Keratinocyte (primary cell): ENCODE results near the gene ABLIM2. TPM values are rescaled to one million over a fixed set of nuclear protein-coding genes. Genes with fewer than 3 reads are reported as not detected.

ENCODE experiments used
- DNase-seq: peaks from one replicate; pipeline ENCODE4 v3.0.0-alpha.2; 2011; ENCODE audit warnings: low read depth, missing footprints, low spot score
- FAIRE-seq: peaks from 2 replicates; lab custom pipeline; 2011; peaks lifted over from hg19 to GRCh38; lab: Jason Lieb, UNC
- H2AFZ ChIP-seq: 2 replicates; pipeline ENCODE4 v1.6.0; 2012; ENCODE audit warnings: low read length, control low read depth, inconsistent platforms; ENCODE audit not compliant: control insufficient read depth
- H3K27ac ChIP-seq: 2 replicates; pipeline ENCODE4 v1.5.1; 2011; ENCODE audit warnings: low read length; ENCODE audit not compliant: control insufficient read depth, insufficient read depth
- H3K27me3 ChIP-seq: 3 replicates; pipeline ENCODE4 v1.6.0; 2011; ENCODE audit warnings: low read length; ENCODE audit not compliant: control insufficient read depth, insufficient read depth; ENCODE audit errors: extremely low read depth
- H3K36me3 ChIP-seq, 2 experiments: 2 replicates in 1 of 2; 3 replicates in 1 of 2; pipeline ENCODE4 v1.5.1; 2011; ENCODE audit warnings: low read length in 2 of 2, mild to moderate bottlenecking in 1 of 2; ENCODE audit not compliant: control insufficient read depth in 2 of 2, insufficient read depth in 2 of 2; ENCODE audit errors: extremely low read depth in 1 of 2
- H3K4me1 ChIP-seq: 3 replicates; pipeline ENCODE4 v1.5.1; 2011; ENCODE audit warnings: low read length; ENCODE audit not compliant: control insufficient read depth, insufficient read depth; ENCODE audit errors: extremely low read depth
- H3K4me2 ChIP-seq: 3 replicates; pipeline ENCODE4 v1.6.0; 2011; ENCODE audit warnings: low read depth, low read length; ENCODE audit not compliant: control insufficient read depth, insufficient read depth; ENCODE audit errors: extremely low read depth
- H3K4me3 ChIP-seq, 3 experiments: fragments of 200-600 bp in 1 of 3; sonication (generic) in 1 of 3; 2 replicates in 2 of 3; 3 replicates in 1 of 3; pipeline ENCODE4 v1.5.1; 2011 to 2016; ENCODE audit warnings: low read length in 3 of 3, mild to moderate bottlenecking in 3 of 3, control low read depth in 2 of 3, inconsistent platforms in 1 of 3, low read depth in 1 of 3, mixed read lengths in 1 of 3, mixed run types in 1 of 3, moderate library complexity in 1 of 3; ENCODE audit not compliant: control insufficient read depth in 2 of 3, insufficient read depth in 2 of 3; ENCODE audit errors: extremely low read depth in 1 of 3
- H3K79me2 ChIP-seq: 2 replicates; pipeline ENCODE4 v1.6.0; 2012; ENCODE audit warnings: low read length; ENCODE audit not compliant: control insufficient read depth, insufficient read depth
- H3K9ac ChIP-seq: 3 replicates; pipeline ENCODE4 v1.6.0; 2011; ENCODE audit warnings: low read length; ENCODE audit not compliant: control insufficient read depth, insufficient read depth; ENCODE audit errors: extremely low read depth
- H3K9me1 ChIP-seq: 3 replicates; pipeline ENCODE4 v1.6.0; 2011; ENCODE audit warnings: low read length; ENCODE audit not compliant: control insufficient read depth, insufficient read depth; ENCODE audit errors: extremely low read depth
- H3K9me3 ChIP-seq: 2 replicates; pipeline ENCODE4 v1.5.1; 2012; ENCODE audit warnings: low read depth, low read length; ENCODE audit not compliant: control insufficient read depth
- H4K20me1 ChIP-seq: 3 replicates; pipeline ENCODE4 v1.6.0; 2011; ENCODE audit warnings: low read length; ENCODE audit not compliant: control insufficient read depth, insufficient read depth; ENCODE audit errors: extremely low read depth
- CTCF ChIP-seq, 3 experiments: IDR thresholded peaks in 1 of 3; conservative IDR thresholded peaks in 1 of 3; optimal IDR thresholded peaks in 1 of 3; 2 replicates in 2 of 3; 3 replicates in 1 of 3; pipeline versions ENCODE3 to v1.5.1; 2011; ENCODE audit warnings: low read length in 3 of 3, mild to moderate bottlenecking in 3 of 3, moderate library complexity in 2 of 3, control low read depth in 1 of 3, inconsistent platforms in 1 of 3; ENCODE audit not compliant: insufficient read depth in 2 of 3; ENCODE audit errors: extremely low read depth in 1 of 3
- EZH2 ChIP-seq: IDR thresholded peaks from one replicate; pipeline ENCODE4 v1.6.1; 2012; ENCODE audit warnings: inconsistent platforms, mild to moderate bottlenecking, low read length, moderate library complexity
- dilution Hi-C: fragments of 300-500 bp; cut with MboI; formaldehyde crosslinking; loops from one replicate; pipeline ENCODE4 v1.7.0; 2020; ENCODE audit warnings: low sequenced_read_pairs; ENCODE audit not compliant: extremely low pct_ligation_motif_present
- polyA plus RNA-seq, 5 experiments: library from polyadenylated mRNA; depleted of rRNA in 3 of 5; stranded (reverse) in 3 of 5; stranded (forward) in 1 of 5; unstranded in 1 of 5; fragments of >200 nt; gene quantifications; 1 replicate in 1 of 5; 2 replicates in 3 of 5; 3 replicates in 1 of 5; pipeline versions ENCODE4 v1.2.1 to v1.2.3, GENCODE V29; 2011 to 2012; ENCODE audit warnings: missing spikeins in 2 of 5, low read depth in 1 of 5, low replicate concordance in 1 of 5

The ABLIM2 gene
- polyA plus RNA-seq, 1 donor (not counting 4 experiments of a cell fraction or from before 2014, with no cell fraction given) = 0.94 TPM

GRCh38 chr4:8129785-8130184 lies 28.8 kb downstream of the ABLIM2 start:
- Histone ChIP-seq H2AFZ (no peak overlapping the region), H3K27ac (no peak overlapping the region), H3K4me1 (no peaks in the 10 kb centered on the region), H3K9ac (no peak overlapping the region), H3K27me3 (peaks cover 8% of the 10 kb centered on the region), H4K20me1 (no peaks in the 10 kb centered on the region), H3K9me3 (no peaks in the 10 kb centered on the region), H3K36me3 (no peaks in the 10 kb centered on the region), H3K4me3 (no peak overlapping the region), H3K79me2 (no peaks in the 10 kb centered on the region), H3K9me1 (no peaks in the 10 kb centered on the region), H3K4me2 (no peak overlapping the region)
- no peak for TF ChIP-seq CTCF (optimal IDR thresholded peaks at IDR 0.05 in 1 of 3, IDR thresholded peaks at IDR 0.05 in 1 of 3, conservative IDR thresholded peaks at IDR 0.05 in 1 of 3; ENCODE audit: extremely low read depth in 1 of 3, insufficient read depth in 2 of 3, low read length in 3 of 3)
- no peak for TF ChIP-seq EZH2
- dilution Hi-C loops = no loop called here
- FAIRE-seq = no peak
- no peak for DNase-seq

DNA sequence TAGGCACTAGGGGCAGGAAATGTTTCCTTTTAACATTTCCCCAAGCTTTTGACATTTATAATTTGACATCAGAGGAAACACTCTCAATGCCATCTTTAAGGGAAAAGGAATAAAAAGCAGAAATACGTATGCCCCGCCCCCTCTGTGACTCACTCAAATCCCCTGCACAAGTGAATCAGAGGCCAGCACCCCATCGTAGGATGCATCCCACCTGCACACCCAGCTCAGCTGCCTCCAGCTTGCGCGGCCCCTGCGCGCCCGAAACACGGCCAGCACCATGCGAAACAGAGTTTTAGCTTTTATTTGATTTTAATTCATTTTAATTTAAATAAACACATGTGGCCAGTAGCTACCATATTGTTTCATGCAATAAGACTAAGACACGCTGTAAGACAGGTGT lies 29.5 kb downstream of the ABLIM2 start:
- peaks cover 11% of the 10 kb centered on the region for H3K27me3 ChIP-seq
- dilution Hi-C loops = no loop called here
- no peak for FAIRE-seq

More for the DNA sequence above, 29.5 kb downstream of the ABLIM2 start:
- Histone ChIP-seq H3K79me2 (no peaks in the 10 kb centered on the region), H3K36me3 (no peaks in the 10 kb centered on the region), H2AFZ (no peak overlapping the region), H3K9ac (no peak overlapping the region), H3K27ac (no peak overlapping the region), H4K20me1 (no peaks in the 10 kb centered on the region), H3K4me3 (no peak overlapping the region), H3K9me3 (no peaks in the 10 kb centered on the region), H3K9me1 (no peaks in the 10 kb centered on the region), H3K4me2 (no peak overlapping the region), H3K4me1 (no peaks in the 10 kb centered on the region)
- DNase-seq = no peak
- TF ChIP-seq CTCF (optimal IDR thresholded peaks at IDR 0.05 in 1 of 3, IDR thresholded peaks at IDR 0.05 in 1 of 3, conservative IDR thresholded peaks at IDR 0.05 in 1 of 3; ENCODE audit: extremely low read depth in 1 of 3, insufficient read depth in 2 of 3, low read length in 3 of 3) = no peak
- no peak for TF ChIP-seq EZH2
